SK-N-SH treated with all-trans-retinoic acid at 6 μM for 48 hours (cell line): ENCODE data around the gene HRH3.

Experiments
- ATAC-seq: fragments of 200-7000 bp; cut with Tn5 transposase; 3 replicates; pipeline ENCODE4 v1.9.1; 2020; ENCODE audit warnings: mild to moderate bottlenecking, moderate library complexity
- ARNTL ChIP-seq: fragments of 450-650 bp; formaldehyde crosslinking; IDR thresholded peaks from 2 replicates; pipeline ENCODE4 v1.5.0; 2020; ENCODE audit warnings: low read depth, mild to moderate bottlenecking, moderate library complexity, borderline replicate concordance
- BACH2 ChIP-seq: fragments of 250-450 bp; sonication (Bioruptor Pico); IDR thresholded peaks from 2 replicates; pipeline ENCODE4 v1.9.0; 2021; ENCODE audit warnings: mild to moderate bottlenecking, borderline replicate concordance
- CSDC2 ChIP-seq: fragments of 250-450 bp; sonication (Bioruptor Pico); IDR thresholded peaks from 2 replicates; pipeline ENCODE4 v1.5.0; 2020; ENCODE audit warnings: mild to moderate bottlenecking, moderate library complexity
- ESRRG ChIP-seq: fragments of 250-450 bp; sonication (Bioruptor Pico); IDR thresholded peaks from 2 replicates; pipeline ENCODE4 v1.6.1; 2021; ENCODE audit warnings: mild to moderate bottlenecking
- GLIS3 ChIP-seq: fragments of 250-450 bp; sonication (Bioruptor Pico); IDR thresholded peaks from 2 replicates; pipeline ENCODE4 v1.5.0; 2020; ENCODE audit warnings: mild to moderate bottlenecking, moderate library complexity
- ISL1 ChIP-seq: fragments of 250-450 bp; sonication (Bioruptor Pico); IDR thresholded peaks from 2 replicates; pipeline ENCODE4 v2.1.2; 2022; ENCODE audit warnings: mild to moderate bottlenecking, moderate library complexity
- OSR1 ChIP-seq: fragments of 250-450 bp; sonication (Bioruptor Pico); IDR thresholded peaks from 2 replicates; pipeline ENCODE4 v1.8.0; 2022; ENCODE audit warnings: moderate library complexity, mild to moderate bottlenecking, inconsistent platforms
- PPARA ChIP-seq: fragments of 250-450 bp; sonication (Bioruptor Pico); IDR thresholded peaks from 2 replicates; pipeline ENCODE4 v1.5.0; 2020; ENCODE audit warnings: mild to moderate bottlenecking, borderline replicate concordance
- RARB ChIP-seq: fragments of 250-450 bp; sonication (Bioruptor Pico); IDR thresholded peaks from 2 replicates; pipeline ENCODE4 v1.8.0; 2021; ENCODE audit warnings: mild to moderate bottlenecking, moderate library complexity
- SNAI2 ChIP-seq: fragments of 250-450 bp; sonication (Bioruptor Pico); IDR thresholded peaks from 2 replicates; pipeline ENCODE4 v1.5.0; 2020; ENCODE audit warnings: mild to moderate bottlenecking, moderate library complexity
- TCF4 ChIP-seq: fragments of 250-450 bp; sonication (Bioruptor Pico); IDR thresholded peaks from 2 replicates; pipeline ENCODE4 v1.8.0; 2021; ENCODE audit warnings: mild to moderate bottlenecking, moderate library complexity, borderline replicate concordance
- TOX ChIP-seq: fragments of 250-450 bp; sonication (Bioruptor Pico); IDR thresholded peaks from 2 replicates; pipeline ENCODE4 v1.8.0; 2021; ENCODE audit warnings: mild to moderate bottlenecking, moderate library complexity, borderline replicate concordance
- ZFP30 ChIP-seq: fragments of 450-650 bp; formaldehyde crosslinking; IDR thresholded peaks from 2 replicates; pipeline ENCODE4 v1.5.0; 2022; ENCODE audit warnings: mild to moderate bottlenecking, moderate library complexity
- ZNF565 ChIP-seq: fragments of 450-650 bp; formaldehyde crosslinking; conservative IDR thresholded peaks from 2 replicates; pipeline ENCODE4 v1.5.0; 2020; ENCODE audit warnings: low read depth, mild to moderate bottlenecking, moderate library complexity
- ZNF70 ChIP-seq: fragments of 450-650 bp; formaldehyde crosslinking; IDR thresholded peaks from 2 replicates; pipeline ENCODE4 v1.5.0; 2020; ENCODE audit warnings: mild to moderate bottlenecking, moderate library complexity
- ZNF8 ChIP-seq: fragments of 450-650 bp; formaldehyde crosslinking; IDR thresholded peaks from 2 replicates; pipeline ENCODE4 v1.5.0; 2020; ENCODE audit warnings: mild to moderate bottlenecking, moderate library complexity
- TF ChIP-seq, protein P1 (sequence below): fragments of 250-450 bp; sonication (Bioruptor Pico); IDR thresholded peaks from 2 replicates; pipeline ENCODE4 v1.5.0; 2020; ENCODE audit warnings: mild to moderate bottlenecking, moderate library complexity
- TF ChIP-seq, protein P2 (sequence below): fragments of 250-450 bp; sonication (Bioruptor Pico); IDR thresholded peaks from 2 replicates; pipeline ENCODE4 v1.8.0; 2021; ENCODE audit warnings: low read depth, mild to moderate bottlenecking, moderate library complexity, borderline replicate concordance
- TF ChIP-seq, protein P3 (sequence below): fragments of 250-450 bp; sonication (Bioruptor Pico); IDR thresholded peaks from 2 replicates; pipeline ENCODE4 v1.5.1; 2021; ENCODE audit warnings: mild to moderate bottlenecking, moderate library complexity
- TF ChIP-seq, protein P4 (sequence below): fragments of 250-450 bp; sonication (Bioruptor Pico); IDR thresholded peaks from 2 replicates; pipeline ENCODE4 v1.5.1; 2020; ENCODE audit warnings: low read depth, mild to moderate bottlenecking, moderate library complexity

HRH3 gene

DNA sequence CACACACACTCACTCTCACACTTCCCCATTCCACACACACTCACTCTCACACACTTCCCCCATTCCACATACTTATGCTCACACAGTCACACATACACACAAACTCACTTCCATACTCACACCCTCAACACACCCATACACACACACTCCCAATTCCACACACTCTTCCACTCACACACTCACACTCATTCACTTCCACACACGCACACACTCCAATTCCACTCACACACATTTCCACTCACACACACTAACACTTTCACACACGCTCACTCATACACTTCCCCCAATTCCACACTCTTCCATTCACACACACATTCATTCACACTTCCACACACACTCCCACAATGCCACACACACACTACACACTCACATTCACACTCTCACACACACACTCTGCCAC, 10.2 kb upstream of the HRH3 start:
- TF ChIP-seq ESRRG (CRISPR knock-in tag): no peak
- TF ChIP-seq, protein P1, sequence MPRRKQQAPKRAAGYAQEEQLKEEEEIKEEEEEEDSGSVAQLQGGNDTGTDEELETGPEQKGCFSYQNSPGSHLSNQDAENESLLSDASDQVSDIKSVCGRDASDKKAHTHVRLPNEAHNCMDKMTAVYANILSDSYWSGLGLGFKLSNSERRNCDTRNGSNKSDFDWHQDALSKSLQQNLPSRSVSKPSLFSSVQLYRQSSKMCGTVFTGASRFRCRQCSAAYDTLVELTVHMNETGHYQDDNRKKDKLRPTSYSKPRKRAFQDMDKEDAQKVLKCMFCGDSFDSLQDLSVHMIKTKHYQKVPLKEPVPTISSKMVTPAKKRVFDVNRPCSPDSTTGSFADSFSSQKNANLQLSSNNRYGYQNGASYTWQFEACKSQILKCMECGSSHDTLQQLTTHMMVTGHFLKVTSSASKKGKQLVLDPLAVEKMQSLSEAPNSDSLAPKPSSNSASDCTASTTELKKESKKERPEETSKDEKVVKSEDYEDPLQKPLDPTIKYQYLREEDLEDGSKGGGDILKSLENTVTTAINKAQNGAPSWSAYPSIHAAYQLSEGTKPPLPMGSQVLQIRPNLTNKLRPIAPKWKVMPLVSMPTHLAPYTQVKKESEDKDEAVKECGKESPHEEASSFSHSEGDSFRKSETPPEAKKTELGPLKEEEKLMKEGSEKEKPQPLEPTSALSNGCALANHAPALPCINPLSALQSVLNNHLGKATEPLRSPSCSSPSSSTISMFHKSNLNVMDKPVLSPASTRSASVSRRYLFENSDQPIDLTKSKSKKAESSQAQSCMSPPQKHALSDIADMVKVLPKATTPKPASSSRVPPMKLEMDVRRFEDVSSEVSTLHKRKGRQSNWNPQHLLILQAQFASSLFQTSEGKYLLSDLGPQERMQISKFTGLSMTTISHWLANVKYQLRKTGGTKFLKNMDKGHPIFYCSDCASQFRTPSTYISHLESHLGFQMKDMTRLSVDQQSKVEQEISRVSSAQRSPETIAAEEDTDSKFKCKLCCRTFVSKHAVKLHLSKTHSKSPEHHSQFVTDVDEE (CRISPR knock-in tag): no peak
- TF ChIP-seq CSDC2: no peak
- TF ChIP-seq ZNF8 (CRISPR knock-in tag): no peak
- no peak for ATAC-seq

DNA sequence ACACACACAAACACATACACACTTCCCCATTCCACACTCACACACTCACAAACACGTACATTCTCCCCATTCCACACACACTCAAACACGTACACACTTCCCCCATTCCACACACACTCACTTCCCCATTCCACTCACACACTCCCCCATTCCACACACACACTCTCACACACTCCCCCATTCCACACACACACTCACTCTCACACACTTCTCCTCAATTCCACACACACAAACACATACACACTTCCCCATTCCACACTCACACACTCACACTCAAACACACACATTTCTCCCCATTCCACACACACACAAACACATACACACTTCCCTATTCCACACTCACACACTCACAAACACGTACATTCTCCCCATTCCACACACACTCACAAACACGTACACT, 9.6 kb upstream of the HRH3 start:
- no peak for TF ChIP-seq SNAI2 (CRISPR knock-in tag)
- TF ChIP-seq PPARA (CRISPR knock-in tag): no peak
- ATAC-seq: no peak

DNA sequence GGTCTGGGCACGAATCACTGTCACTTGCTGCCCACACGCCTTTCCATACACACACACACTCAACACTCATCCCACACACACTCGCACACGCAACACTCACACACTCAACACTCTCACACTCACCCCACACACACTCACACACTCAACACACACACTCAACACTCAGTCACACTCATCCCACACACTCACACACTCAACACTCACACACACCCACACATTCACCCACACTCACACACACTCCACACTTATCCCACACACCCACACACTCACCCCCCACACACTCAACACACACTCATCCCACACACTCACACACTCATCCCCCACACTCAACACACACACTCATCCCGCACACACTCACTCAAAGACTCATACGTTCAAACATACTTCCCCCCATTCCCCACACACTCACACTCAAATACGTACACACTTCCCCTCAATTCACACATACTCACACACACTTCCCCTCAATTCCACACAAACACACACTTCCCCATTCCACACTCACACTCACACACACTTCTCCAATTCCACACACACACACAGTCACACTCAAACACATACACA, 9.0 kb upstream of the HRH3 start:
- no peak for TF ChIP-seq ZNF565 (CRISPR knock-in tag)
- no peak for TF ChIP-seq ARNTL (CRISPR knock-in tag)
- TF ChIP-seq RARB (CRISPR knock-in tag): no peak
- no peak for TF ChIP-seq GLIS3 (CRISPR knock-in tag)
- TF ChIP-seq ZFP30 (CRISPR knock-in tag): no peak
- TF ChIP-seq, protein P2, sequence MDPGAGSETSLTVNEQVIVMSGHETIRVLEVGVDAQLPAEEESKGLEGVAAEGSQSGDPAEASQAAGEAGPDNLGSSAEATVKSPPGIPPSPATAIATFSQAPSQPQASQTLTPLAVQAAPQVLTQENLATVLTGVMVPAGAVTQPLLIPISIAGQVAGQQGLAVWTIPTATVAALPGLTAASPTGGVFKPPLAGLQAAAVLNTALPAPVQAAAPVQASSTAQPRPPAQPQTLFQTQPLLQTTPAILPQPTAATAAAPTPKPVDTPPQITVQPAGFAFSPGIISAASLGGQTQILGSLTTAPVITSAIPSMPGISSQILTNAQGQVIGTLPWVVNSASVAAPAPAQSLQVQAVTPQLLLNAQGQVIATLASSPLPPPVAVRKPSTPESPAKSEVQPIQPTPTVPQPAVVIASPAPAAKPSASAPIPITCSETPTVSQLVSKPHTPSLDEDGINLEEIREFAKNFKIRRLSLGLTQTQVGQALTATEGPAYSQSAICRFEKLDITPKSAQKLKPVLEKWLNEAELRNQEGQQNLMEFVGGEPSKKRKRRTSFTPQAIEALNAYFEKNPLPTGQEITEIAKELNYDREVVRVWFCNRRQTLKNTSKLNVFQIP (CRISPR knock-in tag): no peak
- no peak for TF ChIP-seq OSR1 (CRISPR knock-in tag)
- TF ChIP-seq, protein P3, sequence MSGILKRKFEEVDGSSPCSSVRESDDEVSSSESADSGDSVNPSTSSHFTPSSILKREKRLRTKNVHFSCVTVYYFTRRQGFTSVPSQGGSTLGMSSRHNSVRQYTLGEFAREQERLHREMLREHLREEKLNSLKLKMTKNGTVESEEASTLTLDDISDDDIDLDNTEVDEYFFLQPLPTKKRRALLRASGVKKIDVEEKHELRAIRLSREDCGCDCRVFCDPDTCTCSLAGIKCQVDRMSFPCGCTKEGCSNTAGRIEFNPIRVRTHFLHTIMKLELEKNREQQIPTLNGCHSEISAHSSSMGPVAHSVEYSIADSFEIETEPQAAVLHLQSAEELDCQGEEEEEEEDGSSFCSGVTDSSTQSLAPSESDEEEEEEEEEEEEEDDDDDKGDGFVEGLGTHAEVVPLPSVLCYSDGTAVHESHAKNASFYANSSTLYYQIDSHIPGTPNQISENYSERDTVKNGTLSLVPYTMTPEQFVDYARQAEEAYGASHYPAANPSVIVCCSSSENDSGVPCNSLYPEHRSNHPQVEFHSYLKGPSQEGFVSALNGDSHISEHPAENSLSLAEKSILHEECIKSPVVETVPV (CRISPR knock-in tag): no peak
- no peak for TF ChIP-seq BACH2 (CRISPR knock-in tag)
- TF ChIP-seq ZNF70 (CRISPR knock-in tag): no peak
- no peak for ATAC-seq

DNA sequence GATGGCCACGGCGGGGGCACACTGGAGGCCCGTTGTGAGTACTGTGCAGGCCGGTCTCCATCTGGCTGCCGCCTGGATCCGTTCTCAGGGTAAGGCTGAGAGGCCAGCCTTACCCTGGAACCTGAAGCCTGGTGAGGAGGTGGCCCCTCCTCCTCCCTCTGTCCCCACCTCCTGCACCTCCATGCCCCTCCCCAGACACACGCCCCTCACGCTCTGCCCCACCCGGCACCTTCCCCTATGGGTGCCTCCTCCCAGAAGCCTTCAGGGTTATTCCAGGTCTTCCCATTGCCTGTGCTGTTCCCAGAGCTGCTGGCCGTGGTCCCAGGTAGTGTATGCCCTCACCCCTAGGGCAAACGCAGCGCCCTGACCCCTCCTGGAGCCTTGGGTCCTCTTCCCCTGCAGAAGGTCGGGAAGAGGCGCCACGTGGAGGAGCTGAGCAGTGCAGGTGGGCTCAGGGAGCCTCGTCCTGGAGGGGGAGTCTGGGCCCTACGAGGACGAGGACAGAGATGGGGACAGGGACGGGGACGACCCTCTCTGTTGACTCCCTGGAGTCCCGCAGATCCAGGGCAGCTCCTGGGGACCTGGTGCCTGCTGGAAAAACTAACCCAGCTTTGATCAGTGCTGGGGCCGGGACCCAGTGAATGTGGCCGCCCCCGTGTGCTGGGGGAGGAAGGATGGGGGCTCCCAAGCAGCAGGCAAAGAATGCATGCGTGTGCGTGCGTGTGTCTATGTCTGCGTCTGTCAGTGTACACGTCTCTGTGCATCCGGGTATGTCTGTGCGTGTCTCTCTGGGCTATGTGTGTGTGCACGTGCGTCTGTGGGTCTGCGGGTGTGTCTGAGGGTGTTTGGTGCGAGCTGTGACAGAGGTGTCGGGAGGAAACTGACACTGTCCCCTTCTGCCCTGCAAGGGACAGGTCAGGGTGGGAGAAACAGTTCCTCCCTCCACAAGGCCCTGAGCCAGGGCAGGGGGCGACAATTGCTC, 8.2 kb upstream of the HRH3 start:
- no peak; the same call in 2 of the 3 replicates for ATAC-seq
- TF ChIP-seq SNAI2 (CRISPR knock-in tag) (no peak), ARNTL (CRISPR knock-in tag) (no peak), ZNF70 (CRISPR knock-in tag) (no peak), ESRRG (CRISPR knock-in tag) (no peak), ZNF565 (CRISPR knock-in tag) (no peak), OSR1 (CRISPR knock-in tag) (no peak), TOX (CRISPR knock-in tag) (no peak), ZFP30 (CRISPR knock-in tag) (no peak), TCF4 (no peak), GLIS3 (CRISPR knock-in tag) (no peak), ISL1 (CRISPR knock-in tag) (no peak), ZNF8 (CRISPR knock-in tag) (no peak), CSDC2 (no peak), BACH2 (CRISPR knock-in tag) (no peak), PPARA (CRISPR knock-in tag) (no peak)
- TF ChIP-seq, protein P1 (CRISPR knock-in tag): no peak
- TF ChIP-seq, protein P4, sequence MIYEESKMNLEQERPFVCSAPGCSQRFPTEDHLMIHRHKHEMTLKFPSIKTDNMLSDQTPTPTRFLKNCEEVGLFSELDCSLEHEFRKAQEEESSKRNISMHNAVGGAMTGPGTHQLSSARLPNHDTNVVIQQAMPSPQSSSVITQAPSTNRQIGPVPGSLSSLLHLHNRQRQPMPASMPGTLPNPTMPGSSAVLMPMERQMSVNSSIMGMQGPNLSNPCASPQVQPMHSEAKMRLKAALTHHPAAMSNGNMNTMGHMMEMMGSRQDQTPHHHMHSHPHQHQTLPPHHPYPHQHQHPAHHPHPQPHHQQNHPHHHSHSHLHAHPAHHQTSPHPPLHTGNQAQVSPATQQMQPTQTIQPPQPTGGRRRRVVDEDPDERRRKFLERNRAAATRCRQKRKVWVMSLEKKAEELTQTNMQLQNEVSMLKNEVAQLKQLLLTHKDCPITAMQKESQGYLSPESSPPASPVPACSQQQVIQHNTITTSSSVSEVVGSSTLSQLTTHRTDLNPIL (CRISPR knock-in tag): no peak
- TF ChIP-seq, protein P2 (CRISPR knock-in tag): no peak
